CD14-positive monocyte (primary cell): ENCODE results near the gene NBEAL1. TPM values are rescaled to one million over a fixed set of nuclear protein-coding genes. Genes with fewer than 3 reads are reported as not detected.
A peak's percentile ranks its signal among the peaks of the same experiment; 100 is the strongest.

Experiments
- DNase-seq, 3 donors: peaks; one replicate each; pipeline ENCODE4 v3.0.0-alpha.2; 2011 to 2022
- H2AFZ ChIP-seq: 2 replicates; pipeline ENCODE4 v1.6.0; 2012; ENCODE audit warnings: mild to moderate bottlenecking, low read depth, low read length, inconsistent platforms; ENCODE audit not compliant: insufficient read depth, poor library complexity, severe bottlenecking
- H3K27ac ChIP-seq, 2 donors: 1 replicate in 1 of 2; 2 replicates in 1 of 2; pipeline ENCODE4 v1.5.1; 2012 to 2013; ENCODE audit warnings: low read length in 2 of 2, control low read depth in 1 of 2, inconsistent platforms in 1 of 2, low read depth in 1 of 2, mild to moderate bottlenecking in 1 of 2
- H3K27me3 ChIP-seq, 2 donors: one replicate each; pipeline versions ENCODE4 v1.6.0 to v1.6.1; 2011 to 2013; ENCODE audit warnings: low read length in 2 of 2; ENCODE audit not compliant: control insufficient read depth in 2 of 2, insufficient read depth in 2 of 2
- H3K36me3 ChIP-seq, 2 donors: replicated peaks in 1 of 2; 1 replicate in 1 of 2; 2 replicates in 1 of 2; pipeline versions ENCODE4 v1.5.1 to v1.6.1; 2012 to 2013; ENCODE audit warnings: low read length in 2 of 2, control low read depth in 1 of 2, inconsistent platforms in 1 of 2, mild to moderate bottlenecking in 1 of 2; ENCODE audit not compliant: insufficient read depth in 2 of 2, control insufficient read depth in 1 of 2
- H3K4me1 ChIP-seq, 2 donors: 1 replicate in 1 of 2; 2 replicates in 1 of 2; pipeline versions ENCODE4 v1.5.1 to v1.6.1; 2012 to 2013; ENCODE audit warnings: low read length in 2 of 2, control low read depth in 1 of 2, inconsistent platforms in 1 of 2, mild to moderate bottlenecking in 1 of 2, moderate library complexity in 1 of 2; ENCODE audit not compliant: insufficient read depth in 2 of 2, control insufficient read depth in 1 of 2
- H3K4me2 ChIP-seq: replicated peaks from 2 replicates; pipeline ENCODE3; 2012; ENCODE audit warnings: low read length, moderate library complexity, mild to moderate bottlenecking; ENCODE audit not compliant: poor library complexity, severe bottlenecking; ENCODE audit errors: extremely low read depth
- H3K4me3 ChIP-seq, 3 experiments: fragments of 200-600 bp in 1 of 3; sonication (generic) in 1 of 3; replicated peaks in 1 of 3; 1 replicate in 2 of 3; 2 replicates in 1 of 3; pipeline ENCODE4 v1.5.1; 2011 to 2013; ENCODE audit warnings: low read length in 3 of 3, mild to moderate bottlenecking in 3 of 3, control low read depth in 2 of 3, low read depth in 2 of 3, inconsistent platforms in 1 of 3, moderate library complexity in 1 of 3
- H3K79me2 ChIP-seq: 2 replicates; pipeline ENCODE4 v1.6.0; 2012; ENCODE audit warnings: mild to moderate bottlenecking, control low read depth, inconsistent platforms, low read length, moderate library complexity; ENCODE audit not compliant: insufficient read depth
- H3K9ac ChIP-seq: 2 replicates; pipeline ENCODE4 v1.6.0; 2017; ENCODE audit warnings: low read length, mild to moderate bottlenecking; ENCODE audit not compliant: insufficient read depth, poor library complexity, severe bottlenecking
- H3K9me3 ChIP-seq, 2 donors: replicated peaks in 1 of 2; 1 replicate in 1 of 2; 2 replicates in 1 of 2; pipeline versions ENCODE4 v1.5.1 to v1.6.1; 2012 to 2013; ENCODE audit warnings: low read length in 2 of 2, control low read depth in 1 of 2; ENCODE audit not compliant: control insufficient read depth in 1 of 2, insufficient read depth in 1 of 2
- H4K20me1 ChIP-seq: 2 replicates; pipeline ENCODE4 v1.6.0; 2012; ENCODE audit warnings: mild to moderate bottlenecking, low read length, control low read depth, moderate library complexity; ENCODE audit not compliant: insufficient read depth
- H3K27ac Mint-ChIP-seq, 7 donors: one replicate each; pipeline ENCODE4 v1.8.0; 2020; ENCODE audit warnings: mild to moderate bottlenecking in 7 of 7, mixed read lengths in 7 of 7, moderate library complexity in 6 of 7, inconsistent platforms in 2 of 7
- H3K27me3 Mint-ChIP-seq, 3 donors: one replicate each; pipeline ENCODE4 v1.8.0; 2021 to 2022; ENCODE audit warnings: low read depth in 3 of 3, mild to moderate bottlenecking in 3 of 3, mixed read lengths in 3 of 3, moderate library complexity in 3 of 3, inconsistent platforms in 1 of 3
- H3K36me3 Mint-ChIP-seq, 2 donors: one replicate each; pipeline ENCODE4 v1.8.0; 2020; ENCODE audit warnings: mixed read lengths in 2 of 2, inconsistent platforms in 1 of 2, mild to moderate bottlenecking in 1 of 2
- H3K4me1 Mint-ChIP-seq: one replicate; pipeline ENCODE4 v1.8.0; 2020; ENCODE audit warnings: mild to moderate bottlenecking, mixed read lengths
- H3K4me3 Mint-ChIP-seq, 2 donors: one replicate each; pipeline ENCODE4 v1.8.0; 2020; ENCODE audit warnings: mild to moderate bottlenecking in 2 of 2, mixed read lengths in 2 of 2, moderate library complexity in 1 of 2
- H3K9me3 Mint-ChIP-seq, 7 donors: one replicate each; pipeline ENCODE4 v1.8.0; 2020 to 2022; ENCODE audit warnings: mixed read lengths in 7 of 7, mild to moderate bottlenecking in 6 of 7, moderate library complexity in 6 of 7, inconsistent platforms in 2 of 7
- CTCF ChIP-seq: fragments of 200-600 bp; IDR thresholded peaks from one replicate; pipeline ENCODE4 v1.8.0; 2022; ENCODE audit warnings: antibody characterized with exemption, mild to moderate bottlenecking
- WGBS: methylation state at CpG from one replicate; pipeline ENCODE4 v1.1.5; 2013; ENCODE audit warnings: missing lambda C conversion rate; ENCODE audit not compliant: insufficient coverage; 5-methylcytosine and 5-hydroxymethylcytosine counted together
- intact Hi-C, 2 donors: fragments of 100-400 bp; cut with micrococcal nuclease; formaldehyde crosslinking; loops; one replicate each; pipeline versions ENCODE4 v1.15.0 to v1.15.1; 2023
- polyA plus RNA-seq, 3 donors: library from polyadenylated mRNA; depleted of rRNA in 1 of 3; unstranded in 2 of 3; stranded (reverse) in 1 of 3; fragments of 300-500 nt in 2 of 3; fragments of >200 nt in 1 of 3; fragmentation: Illumina TruSeq in 2 of 3; gene quantifications; 1 replicate in 2 of 3; 2 replicates in 1 of 3; pipeline ENCODE4 v1.2.3, GENCODE V29; 2012 to 2021

NBEAL1 gene
- polyA plus RNA-seq, 3 donors: 2.5 to 5.3 (median 4.4) TPM

GRCh38 chr2:203201426-203201825, 186.8 kb downstream of the NBEAL1 start:
- H3K36me3 Mint-ChIP-seq: peaks cover 17 to 35% of the 10 kb centered on the region in 2 donors
- H3K27ac Mint-ChIP-seq: no peak overlapping the region
- H3K4me2 ChIP-seq: no peak overlapping the region
- H3K9me3 Mint-ChIP-seq: peaks cover 0 to 3% (median 2%) of the 10 kb centered on the region in 7 donors
- H3K36me3 ChIP-seq: peaks cover 0 to 4% of the 10 kb centered on the region in 2 donors
- H4K20me1 ChIP-seq: no peaks in the 10 kb centered on the region
- H3K4me3 Mint-ChIP-seq: no peak overlapping the region
- no peaks in the 10 kb centered on the region for H3K79me2 ChIP-seq
- intact Hi-C loops: no loop called here
- H3K4me1 ChIP-seq: no peaks in the 10 kb centered on the region
- no peaks in the 10 kb centered on the region for H3K9me3 ChIP-seq
- no peaks in the 10 kb centered on the region for H3K27me3 ChIP-seq
- H3K4me3 ChIP-seq: no peak overlapping the region
- no peak for TF ChIP-seq CTCF
- H3K4me1 Mint-ChIP-seq: no peaks in the 10 kb centered on the region
- H2AFZ ChIP-seq: no peak overlapping the region
- DNase-seq: no peak
- H3K9ac ChIP-seq: no peak overlapping the region
- no CpG with 5 or more reads among the region's 5 CpGs for WGBS
- no peaks in the 10 kb centered on the region for H3K27me3 Mint-ChIP-seq
- no peak overlapping the region for H3K27ac ChIP-seq

GRCh38 chr2:203209538-203209937, 194.9 kb downstream of the NBEAL1 start:
- H3K27ac Mint-ChIP-seq: peak overlapping the region in 1 of 7 donors; percentile 25
- H3K36me3 Mint-ChIP-seq: peaks cover 17 to 28% of the 10 kb centered on the region in 2 donors
- no peak for TF ChIP-seq CTCF
- Histone ChIP-seq H2AFZ (no peak overlapping the region), H4K20me1 (no peaks in the 10 kb centered on the region), H3K27ac (no peak overlapping the region), H3K9ac (no peak overlapping the region), H3K79me2 (no peaks in the 10 kb centered on the region), H3K36me3 (peaks cover 0 to 18% of the 10 kb centered on the region in 2 donors), H3K27me3 (no peaks in the 10 kb centered on the region), H3K4me3 (no peak overlapping the region), H3K9me3 (no peaks in the 10 kb centered on the region), H3K4me2 (no peak overlapping the region), H3K4me1 (no peaks in the 10 kb centered on the region)
- no CpG with 5 or more reads among the region's 1 CpG for WGBS
- no peak overlapping the region for H3K4me3 Mint-ChIP-seq
- peaks cover 0 to 6% (median 2%) of the 10 kb centered on the region in 7 donors for H3K9me3 Mint-ChIP-seq
- no peaks in the 10 kb centered on the region for H3K27me3 Mint-ChIP-seq
- intact Hi-C loops: no loop called here
- no peaks in the 10 kb centered on the region for H3K4me1 Mint-ChIP-seq
- no peak for DNase-seq
